ENCODE measurements around the gene RSPH1.

- TF ChIP-seq CTCF (IDR thresholded peaks at IDR 0.05) = no peak
- no peak for TF ChIP-seq POLR2A (IDR thresholded peaks at IDR 0.05)
- TF ChIP-seq POLR2AphosphoS5 (IDR thresholded peaks at IDR 0.05) = no peak
- no peak for TF ChIP-seq EP300 (IDR thresholded peaks at IDR 0.05; ENCODE audit: low read depth)
These were observed 22.2 kb upstream of the RSPH1 start for GRCh38 chr21:42518215-42518614.

Measured in transverse colon (tissue), 4 donors.